ENCODE data around the gene ZBTB40.

- TF ChIP-seq POLR2A (IDR thresholded peaks at IDR 0.05) (no peak), CTCF (IDR thresholded peaks at IDR 0.05) (no peak)
Measured at GRCh38 chr1:22500058-22500457, 48.4 kb downstream of the ZBTB40 start.
